Measurements from ENCODE around the gene LOXHD1.

DNA sequence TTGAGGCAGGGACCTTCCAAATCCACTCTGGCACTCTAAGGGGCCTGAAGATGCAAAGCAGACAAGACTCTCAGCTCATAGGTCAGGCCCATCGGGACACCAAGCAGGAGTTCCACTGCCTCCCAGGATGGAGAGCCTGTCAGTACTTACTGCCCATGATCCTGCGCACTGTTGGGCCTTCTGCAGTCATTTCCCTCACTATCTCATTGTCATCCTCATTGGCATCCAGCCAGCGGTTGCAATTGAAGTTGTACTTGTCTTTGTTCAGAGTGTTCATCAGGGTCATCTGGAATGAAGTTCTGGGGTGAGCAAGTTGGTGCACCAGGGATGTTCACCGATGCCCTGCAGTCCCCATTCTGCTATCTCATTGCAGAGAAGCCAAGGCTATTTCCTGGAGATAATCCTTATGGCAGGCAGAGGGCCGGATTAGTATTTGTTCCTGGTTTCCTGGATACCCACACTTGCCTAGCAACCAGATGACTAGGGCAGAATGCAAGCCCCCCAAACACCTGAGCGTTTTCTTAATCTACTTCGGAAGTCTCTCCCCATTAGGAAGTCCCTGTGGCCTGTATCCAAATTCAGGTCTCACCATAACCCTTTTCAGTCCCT, 65.1 kb downstream of the LOXHD1 start:
- TF ChIP-seq, protein P1, sequence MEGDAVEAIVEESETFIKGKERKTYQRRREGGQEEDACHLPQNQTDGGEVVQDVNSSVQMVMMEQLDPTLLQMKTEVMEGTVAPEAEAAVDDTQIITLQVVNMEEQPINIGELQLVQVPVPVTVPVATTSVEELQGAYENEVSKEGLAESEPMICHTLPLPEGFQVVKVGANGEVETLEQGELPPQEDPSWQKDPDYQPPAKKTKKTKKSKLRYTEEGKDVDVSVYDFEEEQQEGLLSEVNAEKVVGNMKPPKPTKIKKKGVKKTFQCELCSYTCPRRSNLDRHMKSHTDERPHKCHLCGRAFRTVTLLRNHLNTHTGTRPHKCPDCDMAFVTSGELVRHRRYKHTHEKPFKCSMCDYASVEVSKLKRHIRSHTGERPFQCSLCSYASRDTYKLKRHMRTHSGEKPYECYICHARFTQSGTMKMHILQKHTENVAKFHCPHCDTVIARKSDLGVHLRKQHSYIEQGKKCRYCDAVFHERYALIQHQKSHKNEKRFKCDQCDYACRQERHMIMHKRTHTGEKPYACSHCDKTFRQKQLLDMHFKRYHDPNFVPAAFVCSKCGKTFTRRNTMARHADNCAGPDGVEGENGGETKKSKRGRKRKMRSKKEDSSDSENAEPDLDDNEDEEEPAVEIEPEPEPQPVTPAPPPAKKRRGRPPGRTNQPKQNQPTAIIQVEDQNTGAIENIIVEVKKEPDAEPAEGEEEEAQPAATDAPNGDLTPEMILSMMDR (IDR thresholded peaks at IDR 0.05), result no peak
- no peak for TF ChIP-seq POLR2A (IDR thresholded peaks at IDR 0.05)
- TF ChIP-seq EP300 (IDR thresholded peaks at IDR 0.05; ENCODE audit: low read depth), result no peak
